K562 (cell line): ENCODE results near the gene ANKH. TPM values are rescaled to one million over a fixed set of nuclear protein-coding genes. Genes with fewer than 3 reads are reported as not detected.

Source experiments
- ATAC-seq: fragments of 200-7000 bp; cut with Tn5 transposase; 3 replicates; pipeline ENCODE4 v1.9.1; 2020; ENCODE audit warnings: moderate library complexity
- BruUV-seq: library from RNA; stranded (reverse); fragments of 400-500 nt; replicated peaks from 2 replicates; lab custom pipeline; 2021; lab: Mats Ljungman, UMichigan
- CTCF ChIA-PET: fragments of 300-600 bp; formaldehyde crosslinking; extraction: SDS; loops from one replicate; lab custom pipeline; 2021; ENCODE audit warnings: low intra/inter-chr PET ratio; lab: Yijun Ruan, JAX
- POLR2A ChIA-PET: fragments of 300-600, 350-650 bp; sonication (Branson Sonifier 250); formaldehyde crosslinking; extraction: SDS; loops from one replicate; lab custom pipeline; 2021; ENCODE audit warnings: antibody characterized with exemption, inconsistent platforms; lab: Yijun Ruan, JAX
- DNase-seq, 4 experiments: peaks; one replicate each; pipeline versions ENCODE4 v3.0.0 to v3.0.0-alpha.2; 2011 to 2018; ENCODE audit warnings: low spot score in 3 of 4, mixed read lengths in 3 of 4; ENCODE audit errors: extremely low read depth in 1 of 4
- FAIRE-seq: peaks from 2 replicates; lab custom pipeline; 2011; peaks lifted over from hg19 to GRCh38; lab: Jason Lieb, UNC
- H2AFZ ChIP-seq: 2 replicates; pipeline ENCODE4 v1.6.0; 2011; ENCODE audit warnings: low read depth, low read length, control low read depth, inconsistent platforms
- H3K27ac ChIP-seq: fragments of 200-600 bp; 3 replicates; pipeline ENCODE4 v1.8.0; 2011; ENCODE audit warnings: low read depth, mild to moderate bottlenecking, control low read depth, inconsistent platforms, low read length, moderate library complexity, mixed read lengths; ENCODE audit errors: extremely low read depth
- H3K27me3 ChIP-seq, 2 experiments: fragments of 300-600 bp in 1 of 2; 2 replicates in 1 of 2; 3 replicates in 1 of 2; pipeline versions ENCODE4 v1.6.0 to v1.8.0; 2011; ENCODE audit warnings: inconsistent platforms in 2 of 2, low read length in 2 of 2, mild to moderate bottlenecking in 1 of 2, mixed read lengths in 1 of 2, moderate library complexity in 1 of 2; ENCODE audit not compliant: control insufficient read depth in 2 of 2, insufficient read depth in 2 of 2
- H3K36me3 ChIP-seq: fragments of 300-600 bp; 3 replicates; pipeline ENCODE4 v1.8.0; 2011; ENCODE audit warnings: mild to moderate bottlenecking, low read length, inconsistent platforms; ENCODE audit not compliant: control insufficient read depth, insufficient read depth
- H3K4me1 ChIP-seq, 2 experiments: fragments of 200-600 bp in 1 of 2; replicated peaks in 1 of 2; 2 replicates in 1 of 2; 3 replicates in 1 of 2; pipeline versions ENCODE4 v1.5.1 to v1.8.0; 2011; ENCODE audit warnings: inconsistent platforms in 2 of 2, low read length in 2 of 2, mild to moderate bottlenecking in 1 of 2, mixed read lengths in 1 of 2, moderate library complexity in 1 of 2; ENCODE audit not compliant: control insufficient read depth in 2 of 2, insufficient read depth in 2 of 2
- H3K4me2 ChIP-seq: 2 replicates; pipeline ENCODE4 v1.6.1; 2011; ENCODE audit warnings: low read length, control low read depth, inconsistent platforms, mixed read lengths; ENCODE audit not compliant: insufficient read depth
- H3K4me3 ChIP-seq: fragments of 200-600 bp; sonication (generic), shearing (Covaris generic); 2 replicates; pipeline ENCODE4 v1.5.1; 2016; ENCODE audit warnings: control low read depth, inconsistent platforms
- H3K79me2 ChIP-seq: fragments of 200-600 bp; 3 replicates; pipeline ENCODE4 v1.8.0; 2011; ENCODE audit warnings: low read length, inconsistent platforms; ENCODE audit not compliant: control insufficient read depth, insufficient read depth
- H3K9ac ChIP-seq, 2 experiments: 2 replicates each; pipeline versions ENCODE4 v1.6.0 to v1.6.1; 2011; ENCODE audit warnings: low read depth in 2 of 2, low read length in 2 of 2, control low read depth in 1 of 2, inconsistent platforms in 1 of 2, mild to moderate bottlenecking in 1 of 2, mixed read lengths in 1 of 2; ENCODE audit not compliant: insufficient read depth in 1 of 2
- H3K9me1 ChIP-seq: one replicate; pipeline ENCODE4 v1.6.0; 2011; ENCODE audit warnings: inconsistent platforms, mild to moderate bottlenecking, low read length, moderate library complexity; ENCODE audit not compliant: control insufficient read depth, insufficient read depth
- H3K9me3 ChIP-seq: replicated peaks from 2 replicates; pipeline ENCODE4 v1.5.1; 2011; ENCODE audit warnings: low read depth, low read length, inconsistent platforms; ENCODE audit not compliant: control insufficient read depth, insufficient read depth
- H4K20me1 ChIP-seq: replicated peaks from 2 replicates; pipeline ENCODE4 v1.6.1; 2011; ENCODE audit warnings: low read length, inconsistent platforms, mixed read lengths; ENCODE audit not compliant: control insufficient read depth, insufficient read depth
- ATF1 ChIP-seq, 2 experiments: fragments of 450-650 bp in 1 of 2; IDR thresholded peaks; 2 replicates each; pipeline ENCODE4 v1.6.1; 2016; ENCODE audit warnings: missing compliant biosample characterization in 1 of 2, missing genetic modification characterization in 1 of 2
- BRCA1 ChIP-seq, 2 experiments: fragments of 450-650 bp in 1 of 2; sonication (generic) in 1 of 2; formaldehyde crosslinking in 1 of 2; IDR thresholded peaks; 2 replicates each; pipeline versions ENCODE4 v1.5.0 to v1.6.1; 2017 to 2020; ENCODE audit warnings: mild to moderate bottlenecking in 1 of 2, missing genetic modification reagents in 1 of 2
- ESRRA ChIP-seq: fragments of 450-650 bp; IDR thresholded peaks from 2 replicates; pipeline ENCODE4 v1.6.1; 2014; ENCODE audit warnings: low read depth, mild to moderate bottlenecking, moderate library complexity, borderline replicate concordance
- FOXA3 ChIP-seq, 2 experiments: fragments of 450-650 bp in 1 of 2; sonication (generic) in 1 of 2; formaldehyde crosslinking; IDR thresholded peaks in 1 of 2; conservative IDR thresholded peaks in 1 of 2; 2 replicates each; pipeline versions ENCODE4 v1.4.0 to v1.8.0; 2020 to 2022; ENCODE audit warnings: mild to moderate bottlenecking in 2 of 2, missing genetic modification reagents in 1 of 2
- PURB ChIP-seq: sonication (generic); formaldehyde crosslinking; IDR thresholded peaks from 2 replicates; pipeline ENCODE4 v1.9.0; 2021; ENCODE audit warnings: low read depth, mild to moderate bottlenecking, missing genetic modification reagents
- ZNF274 ChIP-seq: IDR thresholded peaks from 2 replicates; pipeline ENCODE4 v1.6.1; 2011; ENCODE audit warnings: low read depth, mild to moderate bottlenecking, low read length, moderate library complexity, borderline replicate concordance
- ZNF583 ChIP-seq: fragments of 250-450 bp; sonication (Bioruptor Pico); IDR thresholded peaks from 2 replicates; pipeline ENCODE4 v1.4.0; 2020
- ZNF695 ChIP-seq: fragments of 450-650 bp; formaldehyde crosslinking; IDR thresholded peaks from 2 replicates; pipeline ENCODE4 v1.4.0; 2020; ENCODE audit warnings: mild to moderate bottlenecking, moderate library complexity
- WGBS: fragments of 100-300 bp; shearing (Covaris generic); methylation state at CpG from one replicate; pipeline ENCODE4 v1.1.6; 2016; ENCODE audit warnings: low coverage, mixed read lengths; ENCODE audit not compliant: insufficient coverage; ENCODE audit errors: missing lambda C conversion rate; 5-methylcytosine and 5-hydroxymethylcytosine counted together
- in situ Hi-C: fragments of 300-500 bp; cut with MboI; formaldehyde crosslinking; loops from 4 replicates; pipeline ENCODE4 v1.15.0; 2018; ENCODE audit warnings: inconsistent platforms, mixed read lengths
- intact Hi-C: fragments of 100-400 bp; cut with micrococcal nuclease; formaldehyde crosslinking; loops from 2 replicates; pipeline ENCODE4 v1.14.2; 2022
- polyA plus RNA-seq, 8 experiments: library from polyadenylated mRNA; depleted of rRNA in 4 of 8; stranded (reverse) in 5 of 8; unstranded in 3 of 8; fragments of >200 nt; fragmentation: Nextera tagmentation in 2 of 8; fragmentation: Illumina TruSeq in 1 of 8; extraction: Ambion mirVana in 2 of 8; extraction: Trizol in 1 of 8; gene quantifications; 2 replicates each; pipeline versions ENCODE4 v1.2.1 to v1.2.3, GENCODE V29; 2011 to 2014; ENCODE audit warnings: inconsistent platforms in 1 of 8, missing spikeins in 1 of 8
- total RNA-seq, 7 experiments: library from RNA; depleted of rRNA in 6 of 7; stranded (reverse); fragments of >200 nt in 6 of 7; fragmentation: Illumina TruSeq in 2 of 7; extraction: Trizol in 2 of 7; gene quantifications; 2 replicates each; pipeline versions ENCODE4 v1.2.1 to v1.2.3, GENCODE V29; 2011 to 2021; ENCODE audit warnings: low replicate concordance in 1 of 7
- TF ChIP-seq, protein P1 (sequence below), 2 experiments: fragments of 450-650 bp; IDR thresholded peaks; 2 replicates each; pipeline ENCODE4 v1.6.1; 2018; ENCODE audit warnings: mild to moderate bottlenecking in 2 of 2, low read depth in 1 of 2; ENCODE audit not compliant: partially characterized antibody in 2 of 2
- TF ChIP-seq, protein P2 (sequence below): fragments of 250-450 bp; sonication (Bioruptor Pico); IDR thresholded peaks from 2 replicates; pipeline ENCODE4 v1.4.0; 2020; ENCODE audit warnings: mild to moderate bottlenecking
- TF ChIP-seq, protein P3 (sequence below): fragments of 450-650 bp; formaldehyde crosslinking; IDR thresholded peaks from 2 replicates; pipeline ENCODE4 v1.4.0; 2020; ENCODE audit warnings: mild to moderate bottlenecking, moderate library complexity

The ANKH gene
- total and polyA plus RNA-seq, 9 of the 15 experiments (the other 6 are each of a cell fraction or from before 2014, with no cell fraction given): 0.79 to 12.2 (median 4.5) TPM

DNA sequence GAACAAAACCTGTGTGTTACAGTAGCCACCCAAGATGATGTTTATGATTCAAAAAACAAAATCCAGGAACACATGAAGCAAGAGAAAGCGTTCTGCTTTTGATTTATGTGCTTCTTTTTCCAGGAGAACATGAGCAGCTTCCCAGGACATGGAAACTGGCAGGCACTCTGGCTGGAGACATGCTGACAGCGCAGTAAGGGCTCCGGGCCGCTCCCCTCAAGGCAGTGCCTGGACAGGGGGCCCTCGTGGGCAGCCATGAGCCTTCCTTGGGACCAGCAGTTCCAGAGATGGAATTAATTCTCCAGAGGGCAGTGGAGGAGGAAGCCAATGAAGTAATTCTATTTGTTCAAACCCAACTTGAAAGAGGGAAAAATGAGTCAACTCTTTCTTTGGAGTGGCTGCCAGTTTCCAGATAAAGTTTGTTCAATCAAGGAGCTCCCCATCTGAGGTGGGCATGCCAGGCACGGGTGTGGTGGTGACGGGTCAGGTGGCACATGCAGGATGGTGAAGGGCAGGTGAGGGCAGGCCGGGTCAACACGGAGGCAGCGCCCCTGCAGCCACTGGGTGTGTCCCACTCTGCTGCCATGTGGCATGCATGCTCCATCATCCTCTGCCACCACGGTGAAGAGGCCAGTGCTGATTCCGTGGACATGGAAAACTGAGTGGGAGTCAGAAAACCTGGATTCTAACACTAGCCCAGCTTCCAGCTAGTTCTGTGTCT, 123.2 kb downstream of the ANKH start:
- H3K36me3 ChIP-seq: no peaks in the 10 kb centered on the region
- 0 out of 5 replicates have a peak, but pooled peaks cover 0 to 2% of the 10 kb centered on the region in 2 experiments for H3K4me1 ChIP-seq
- no peak overlapping the region for H3K9ac ChIP-seq
- no peak for TF ChIP-seq ESRRA
- no peak for TF ChIP-seq ZNF274
- TF ChIP-seq ZNF695 (CRISPR knock-in tag): no peak
- no peak for TF ChIP-seq PURB (CRISPR knock-in tag)
- TF ChIP-seq ATF1 (CRISPR knock-in tag; IDR thresholded peaks at IDR 0.05): no peak
- TF ChIP-seq ATF1 (tag; IDR thresholded peaks at IDR 0.05): no peak
- TF ChIP-seq BRCA1 (IDR thresholded peaks at IDR 0.05): no peak
- TF ChIP-seq BRCA1 (CRISPR knock-in tag; IDR thresholded peaks at IDR 0.05): no peak
- TF ChIP-seq, protein P1, sequence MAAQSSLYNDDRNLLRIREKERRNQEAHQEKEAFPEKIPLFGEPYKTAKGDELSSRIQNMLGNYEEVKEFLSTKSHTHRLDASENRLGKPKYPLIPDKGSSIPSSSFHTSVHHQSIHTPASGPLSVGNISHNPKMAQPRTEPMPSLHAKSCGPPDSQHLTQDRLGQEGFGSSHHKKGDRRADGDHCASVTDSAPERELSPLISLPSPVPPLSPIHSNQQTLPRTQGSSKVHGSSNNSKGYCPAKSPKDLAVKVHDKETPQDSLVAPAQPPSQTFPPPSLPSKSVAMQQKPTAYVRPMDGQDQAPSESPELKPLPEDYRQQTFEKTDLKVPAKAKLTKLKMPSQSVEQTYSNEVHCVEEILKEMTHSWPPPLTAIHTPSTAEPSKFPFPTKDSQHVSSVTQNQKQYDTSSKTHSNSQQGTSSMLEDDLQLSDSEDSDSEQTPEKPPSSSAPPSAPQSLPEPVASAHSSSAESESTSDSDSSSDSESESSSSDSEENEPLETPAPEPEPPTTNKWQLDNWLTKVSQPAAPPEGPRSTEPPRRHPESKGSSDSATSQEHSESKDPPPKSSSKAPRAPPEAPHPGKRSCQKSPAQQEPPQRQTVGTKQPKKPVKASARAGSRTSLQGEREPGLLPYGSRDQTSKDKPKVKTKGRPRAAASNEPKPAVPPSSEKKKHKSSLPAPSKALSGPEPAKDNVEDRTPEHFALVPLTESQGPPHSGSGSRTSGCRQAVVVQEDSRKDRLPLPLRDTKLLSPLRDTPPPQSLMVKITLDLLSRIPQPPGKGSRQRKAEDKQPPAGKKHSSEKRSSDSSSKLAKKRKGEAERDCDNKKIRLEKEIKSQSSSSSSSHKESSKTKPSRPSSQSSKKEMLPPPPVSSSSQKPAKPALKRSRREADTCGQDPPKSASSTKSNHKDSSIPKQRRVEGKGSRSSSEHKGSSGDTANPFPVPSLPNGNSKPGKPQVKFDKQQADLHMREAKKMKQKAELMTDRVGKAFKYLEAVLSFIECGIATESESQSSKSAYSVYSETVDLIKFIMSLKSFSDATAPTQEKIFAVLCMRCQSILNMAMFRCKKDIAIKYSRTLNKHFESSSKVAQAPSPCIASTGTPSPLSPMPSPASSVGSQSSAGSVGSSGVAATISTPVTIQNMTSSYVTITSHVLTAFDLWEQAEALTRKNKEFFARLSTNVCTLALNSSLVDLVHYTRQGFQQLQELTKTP (IDR thresholded peaks at IDR 0.05; ENCODE audit: low read depth in 1 of 2, partially characterized antibody in 2 of 2): no peak
- no peak for TF ChIP-seq FOXA3 (CRISPR knock-in tag; conservative IDR thresholded peaks at IDR 0.05 in 1 of 2, IDR thresholded peaks at IDR 0.05 in 1 of 2)
- TF ChIP-seq, protein P2, sequence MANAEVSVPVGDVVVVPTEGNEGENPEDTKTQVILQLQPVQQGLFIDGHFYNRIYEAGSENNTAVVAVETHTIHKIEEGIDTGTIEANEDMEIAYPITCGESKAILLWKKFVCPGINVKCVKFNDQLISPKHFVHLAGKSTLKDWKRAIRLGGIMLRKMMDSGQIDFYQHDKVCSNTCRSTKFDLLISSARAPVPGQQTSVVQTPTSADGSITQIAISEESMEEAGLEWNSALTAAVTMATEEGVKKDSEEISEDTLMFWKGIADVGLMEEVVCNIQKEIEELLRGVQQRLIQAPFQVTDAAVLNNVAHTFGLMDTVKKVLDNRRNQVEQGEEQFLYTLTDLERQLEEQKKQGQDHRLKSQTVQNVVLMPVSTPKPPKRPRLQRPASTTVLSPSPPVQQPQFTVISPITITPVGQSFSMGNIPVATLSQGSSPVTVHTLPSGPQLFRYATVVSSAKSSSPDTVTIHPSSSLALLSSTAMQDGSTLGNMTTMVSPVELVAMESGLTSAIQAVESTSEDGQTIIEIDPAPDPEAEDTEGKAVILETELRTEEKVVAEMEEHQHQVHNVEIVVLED (CRISPR knock-in tag): no peak
- TF ChIP-seq, protein P3, sequence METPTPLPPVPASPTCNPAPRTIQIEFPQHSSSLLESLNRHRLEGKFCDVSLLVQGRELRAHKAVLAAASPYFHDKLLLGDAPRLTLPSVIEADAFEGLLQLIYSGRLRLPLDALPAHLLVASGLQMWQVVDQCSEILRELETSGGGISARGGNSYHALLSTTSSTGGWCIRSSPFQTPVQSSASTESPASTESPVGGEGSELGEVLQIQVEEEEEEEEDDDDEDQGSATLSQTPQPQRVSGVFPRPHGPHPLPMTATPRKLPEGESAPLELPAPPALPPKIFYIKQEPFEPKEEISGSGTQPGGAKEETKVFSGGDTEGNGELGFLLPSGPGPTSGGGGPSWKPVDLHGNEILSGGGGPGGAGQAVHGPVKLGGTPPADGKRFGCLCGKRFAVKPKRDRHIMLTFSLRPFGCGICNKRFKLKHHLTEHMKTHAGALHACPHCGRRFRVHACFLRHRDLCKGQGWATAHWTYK: no peak
- no peak for TF ChIP-seq ZNF583 (CRISPR knock-in tag)
- no peaks in the 10 kb centered on the region for H3K79me2 ChIP-seq
- H4K20me1 ChIP-seq: no peaks in the 10 kb centered on the region
- no peaks in the 10 kb centered on the region for H3K9me3 ChIP-seq
- POLR2A ChIA-PET: no interaction called here
- CTCF ChIA-PET: no interaction called here
- ATAC-seq (no peak), FAIRE-seq (no peak), DNase-seq (no peak)
- in situ Hi-C loops (no loop called here), intact Hi-C loops (no loop called here)
- no TSS peak for BruUV-seq
- no peak overlapping the region for H3K4me2 ChIP-seq
- no peak overlapping the region for H2AFZ ChIP-seq
- no peak overlapping the region for H3K27ac ChIP-seq
- H3K9me1 ChIP-seq: no peaks in the 10 kb centered on the region
- H3K4me3 ChIP-seq: no peak overlapping the region
- WGBS: 4% methylated on average over 12 of the region's 12 CpGs
- H3K27me3 ChIP-seq: peaks cover 11 to 46% of the 10 kb centered on the region in 2 experiments
